ENCODE results near the gene TMIGD3.

DNA sequence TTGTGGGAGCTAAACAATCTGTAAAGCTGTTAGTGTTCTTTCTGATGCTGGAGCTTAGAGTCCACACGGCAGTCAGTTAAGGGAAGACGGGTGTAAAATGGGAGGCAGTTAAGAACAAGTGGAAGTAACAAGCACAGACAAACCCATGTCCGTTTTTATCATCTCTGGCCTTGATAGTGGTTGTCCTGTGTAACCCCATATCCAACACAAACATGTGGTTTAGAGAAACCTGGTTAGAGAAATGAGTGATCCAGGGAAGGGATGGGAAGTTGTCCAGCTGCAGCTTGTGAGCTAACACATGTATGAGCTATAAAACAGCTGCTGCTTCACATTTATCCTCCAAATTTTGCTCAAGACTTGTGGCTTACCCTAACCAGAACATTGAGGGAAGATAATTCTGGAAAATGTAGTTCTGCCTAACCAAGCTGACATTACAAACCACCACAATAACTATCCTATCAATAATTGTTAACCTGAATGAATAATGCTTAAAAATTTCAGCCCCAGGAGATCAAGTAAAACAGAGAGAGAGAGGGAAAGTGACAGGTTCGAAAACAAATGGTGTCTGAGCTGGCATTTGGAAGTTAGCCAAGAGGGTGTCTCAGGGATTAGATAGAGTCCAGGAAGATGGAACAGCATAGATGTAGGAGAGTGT lies 40.3 kb downstream of the TMIGD3 start:
- TF ChIP-seq, protein P1, sequence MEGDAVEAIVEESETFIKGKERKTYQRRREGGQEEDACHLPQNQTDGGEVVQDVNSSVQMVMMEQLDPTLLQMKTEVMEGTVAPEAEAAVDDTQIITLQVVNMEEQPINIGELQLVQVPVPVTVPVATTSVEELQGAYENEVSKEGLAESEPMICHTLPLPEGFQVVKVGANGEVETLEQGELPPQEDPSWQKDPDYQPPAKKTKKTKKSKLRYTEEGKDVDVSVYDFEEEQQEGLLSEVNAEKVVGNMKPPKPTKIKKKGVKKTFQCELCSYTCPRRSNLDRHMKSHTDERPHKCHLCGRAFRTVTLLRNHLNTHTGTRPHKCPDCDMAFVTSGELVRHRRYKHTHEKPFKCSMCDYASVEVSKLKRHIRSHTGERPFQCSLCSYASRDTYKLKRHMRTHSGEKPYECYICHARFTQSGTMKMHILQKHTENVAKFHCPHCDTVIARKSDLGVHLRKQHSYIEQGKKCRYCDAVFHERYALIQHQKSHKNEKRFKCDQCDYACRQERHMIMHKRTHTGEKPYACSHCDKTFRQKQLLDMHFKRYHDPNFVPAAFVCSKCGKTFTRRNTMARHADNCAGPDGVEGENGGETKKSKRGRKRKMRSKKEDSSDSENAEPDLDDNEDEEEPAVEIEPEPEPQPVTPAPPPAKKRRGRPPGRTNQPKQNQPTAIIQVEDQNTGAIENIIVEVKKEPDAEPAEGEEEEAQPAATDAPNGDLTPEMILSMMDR (IDR thresholded peaks at IDR 0.05): no peak
- TF ChIP-seq POLR2A (IDR thresholded peaks at IDR 0.05): no peak

Data from right lobe of liver (tissue), 4 donors.